Astrocyte (in vitro differentiated cells and primary cell): ENCODE results near the gene ST6GALNAC6.

ENCODE experiments used
- CTCF ChIP-seq: IDR thresholded peaks from 2 replicates; pipeline ENCODE4 v1.5.1; 2011; ENCODE audit warnings: low read depth, mild to moderate bottlenecking, inconsistent platforms, low read length, moderate library complexity; ENCODE audit not compliant: insufficient read depth
- EZH2 ChIP-seq: IDR thresholded peaks from 2 replicates; pipeline ENCODE4 v1.6.1; 2012; ENCODE audit warnings: mild to moderate bottlenecking, low read length, inconsistent platforms; ENCODE audit not compliant: insufficient read depth

- TF ChIP-seq EZH2 (no peak), CTCF (no peak)
These were observed 26.1 kb downstream of the ST6GALNAC6 start for GRCh38 chr9:127873223-127873691.
